Activated CD4-positive, alpha-beta T cell treated with anti-CD3 and anti-CD28 coated beads, Interleukin-2, Interleukin-4, amounts not matched to agents 100 ng/mL and 50 ng/mL, durations not matched to agents 16 hours and 8 hours (primary cell): ENCODE results near the gene BPGM.

Experiments
- DNase-seq: peaks from one replicate; pipeline ENCODE4 v3.0.0-alpha.2; 2020; ENCODE audit warnings: low spot score

The BPGM gene

GRCh38 chr7:134646425-134647305 lies at the start of gene BPGM:
Gene BPGM, plus strand, starts transcription at chr7:134646853. Its CDS starts 14,655 bp downstream, at chr7:134661508.
- DNase-seq: peak; percentile 100

- no peak for DNase-seq
Observed at GRCh38 chr7:134599371-134599770, 47.3 kb upstream of the BPGM start.

- DNase-seq: no peak
Observed at GRCh38 chr7:134601459-134601858, 45.2 kb upstream of the BPGM start.

GRCh38 chr7:134602881-134603451 lies 43.7 kb upstream of the BPGM start:
- no peak for DNase-seq

GRCh38 chr7:134605978-134606923 lies 40.4 kb upstream of the BPGM start:
- peak; percentile 63 for DNase-seq

- DNase-seq: no peak
Observed at GRCh38 chr7:134611611-134612151, 35.0 kb upstream of the BPGM start.

GRCh38 chr7:134612197-134612596 lies 34.5 kb upstream of the BPGM start:
- no peak for DNase-seq

- DNase-seq: peak; percentile 84
Observed at GRCh38 chr7:134613623-134614347, 32.9 kb upstream of the BPGM start.

GRCh38 chr7:134616611-134617010 lies 30.0 kb upstream of the BPGM start:
- no peak for DNase-seq

GRCh38 chr7:134618756-134619530 lies 27.7 kb upstream of the BPGM start:
- DNase-seq: no peak

GRCh38 chr7:134619627-134620331 lies 26.9 kb upstream of the BPGM start:
- no peak for DNase-seq

- DNase-seq: no peak
Observed at GRCh38 chr7:134622303-134622995, 24.2 kb upstream of the BPGM start.

- no peak for DNase-seq
Observed at GRCh38 chr7:134623193-134623592, 23.5 kb upstream of the BPGM start.

- no peak for DNase-seq
Observed at GRCh38 chr7:134625550-134625949, 21.1 kb upstream of the BPGM start.

GRCh38 chr7:134627109-134627774 lies 19.4 kb upstream of the BPGM start:
- DNase-seq: no peak

- DNase-seq: no peak
Observed at GRCh38 chr7:134627775-134628153, 18.9 kb upstream of the BPGM start.

GRCh38 chr7:134629445-134629844 lies 17.2 kb upstream of the BPGM start:
- no peak for DNase-seq

- no peak for DNase-seq
Observed at GRCh38 chr7:134630237-134630636, 16.4 kb upstream of the BPGM start.

- no peak for DNase-seq
Observed at GRCh38 chr7:134630893-134631292, 15.8 kb upstream of the BPGM start.
